Pulmonary artery endothelial cell (primary cell): ENCODE results near the gene DHRS9. TPM values are rescaled to one million over a fixed set of nuclear protein-coding genes. Genes with fewer than 3 reads are reported as not detected.
"Not testable (repeated sequence)": the region's sequence is repeated elsewhere in the genome, so short reads cannot be mapped to it uniquely, and the experiment has no call there.

ENCODE experiments used
- DNase-seq: peaks from one replicate; pipeline ENCODE4 v3.0.0-alpha.2; 2011; ENCODE audit warnings: low read depth, low spot score
- total RNA-seq: library from RNA; depleted of rRNA; stranded (reverse); fragments of >200 nt; gene quantifications from 2 replicates; pipeline ENCODE4 v1.2.3, GENCODE V29; 2014

The DHRS9 gene
- 0.40 and 1.2 TPM in 2 replicates for total RNA-seq

GRCh38 chr2:169069341-169069740 lies at the start of gene DHRS9:
TSS of gene DHRS9 (plus strand) at chr2:169069563. CDS start at chr2:169081582, 12,019 bp downstream.
- DNase-seq = no peak

DNA sequence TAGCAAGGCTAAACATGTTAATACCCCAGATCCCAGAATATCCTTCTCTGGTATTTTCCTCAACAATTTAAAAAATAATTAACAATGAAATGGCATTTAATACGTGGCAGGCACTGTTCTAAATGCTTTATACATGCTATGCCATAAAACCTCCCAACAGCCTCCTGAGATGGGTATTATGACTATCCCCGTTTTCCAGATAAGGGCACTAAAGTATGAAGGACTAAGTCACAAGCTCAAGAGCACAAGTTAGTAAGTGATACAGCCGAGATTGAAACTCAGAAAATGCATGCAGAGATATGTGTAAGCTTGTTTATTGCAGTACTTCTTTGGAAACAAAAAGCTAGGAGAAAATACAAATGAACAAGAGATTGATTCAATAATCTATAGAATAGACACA lies 46.2 kb upstream of the DHRS9 start:
- no peak for DNase-seq

DNA sequence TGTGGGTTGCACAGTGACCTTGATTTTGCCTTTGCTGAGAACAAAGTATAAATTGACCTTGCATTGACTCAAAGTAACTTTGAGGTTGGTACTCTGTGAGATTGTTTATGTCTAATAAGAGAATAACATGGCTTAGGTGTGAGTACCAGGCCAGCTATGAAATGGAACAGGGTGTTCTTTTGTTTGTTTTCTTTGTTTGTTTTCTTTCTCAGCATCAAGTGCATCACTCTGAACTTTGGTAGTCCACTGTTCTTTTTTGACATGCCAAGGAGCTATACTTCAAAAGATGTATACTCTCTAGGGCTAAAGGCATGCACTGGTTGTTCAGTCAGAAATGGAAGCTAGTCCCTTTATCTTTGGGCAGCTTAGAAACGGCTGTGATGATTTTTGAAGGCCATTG lies 43.3 kb upstream of the DHRS9 start:
- DNase-seq = no peak

DNA sequence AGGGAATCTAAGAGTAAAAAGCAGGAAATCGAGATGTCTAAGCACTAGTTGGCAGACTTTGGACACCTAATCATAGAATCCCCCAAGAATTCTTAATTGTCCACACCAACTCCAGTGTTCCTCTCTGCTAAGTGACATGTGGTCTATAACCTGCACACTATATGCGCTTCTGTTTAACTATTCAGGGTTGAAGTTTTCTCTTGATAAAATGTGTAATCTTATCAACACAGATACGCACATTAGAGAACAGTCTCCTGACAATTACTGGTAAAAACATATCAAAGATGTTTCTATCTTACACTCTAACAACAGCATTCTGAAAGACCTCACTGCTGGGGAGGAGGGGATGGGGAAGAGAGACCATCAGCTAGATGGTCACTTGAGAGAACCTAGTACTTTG lies 42.1 kb upstream of the DHRS9 start:
- DNase-seq = no peak

- DNase-seq = no peak
Observed at GRCh38 chr2:169029341-169029740, 40.0 kb upstream of the DHRS9 start.

DNA sequence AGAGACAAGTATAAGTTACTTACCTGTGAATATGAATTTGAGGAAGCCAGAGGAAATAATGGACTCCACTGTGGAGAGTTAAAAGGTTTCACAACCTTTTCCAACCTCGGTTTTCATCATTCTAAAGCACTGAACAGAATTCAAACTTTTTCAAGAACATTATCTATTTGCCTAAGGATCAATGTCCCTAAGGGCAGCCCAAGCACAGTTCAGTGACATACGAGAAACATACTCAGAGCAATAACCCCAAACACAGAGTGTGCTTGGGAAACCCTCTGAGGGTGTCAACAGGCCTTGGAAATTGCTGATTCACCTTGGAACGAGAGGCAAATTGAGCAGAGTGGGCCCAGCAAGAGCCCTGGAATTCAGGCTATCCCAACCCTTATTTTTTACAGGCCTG lies 38.2 kb upstream of the DHRS9 start, which contains the start of gene ABCB11:
ABCB11 (minus strand) TSS at position 123 of the 400 bp plus-strand sequence. CDS start 13,199 bp downstream, outside the sequence.
- DNase-seq = no peak

GRCh38 chr2:169034256-169034655 lies 35.1 kb upstream of the DHRS9 start:
- DNase-seq = no peak

DNA sequence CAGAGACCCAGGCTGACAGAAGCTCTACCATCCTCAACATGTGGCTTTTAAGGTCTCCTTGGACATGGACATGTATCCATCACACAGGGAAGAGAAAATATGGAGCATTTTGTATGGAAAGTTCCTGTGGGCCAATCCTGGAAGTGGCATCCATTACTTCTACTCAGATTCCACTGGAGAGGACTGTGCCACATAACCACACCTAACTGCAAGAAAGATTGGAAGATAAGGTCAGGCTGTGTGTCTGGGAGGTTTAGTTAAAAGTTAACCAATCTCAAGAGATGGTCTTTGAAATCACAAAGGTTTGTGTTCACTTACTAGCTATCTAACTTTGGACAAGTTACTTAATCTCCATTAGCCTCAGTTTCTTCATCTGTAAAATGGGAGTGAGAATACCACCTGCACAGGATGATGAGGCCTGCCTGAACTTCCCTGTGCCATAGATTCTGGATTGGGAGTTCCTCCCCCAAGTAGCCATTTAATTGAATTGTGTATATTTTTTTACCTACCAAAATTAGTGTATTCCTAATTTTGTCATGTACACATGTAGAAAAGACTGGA lies 34.3 kb upstream of the DHRS9 start:
- DNase-seq = no peak

GRCh38 chr2:169035887-169036286 lies 33.5 kb upstream of the DHRS9 start:
- DNase-seq = no peak

DNA sequence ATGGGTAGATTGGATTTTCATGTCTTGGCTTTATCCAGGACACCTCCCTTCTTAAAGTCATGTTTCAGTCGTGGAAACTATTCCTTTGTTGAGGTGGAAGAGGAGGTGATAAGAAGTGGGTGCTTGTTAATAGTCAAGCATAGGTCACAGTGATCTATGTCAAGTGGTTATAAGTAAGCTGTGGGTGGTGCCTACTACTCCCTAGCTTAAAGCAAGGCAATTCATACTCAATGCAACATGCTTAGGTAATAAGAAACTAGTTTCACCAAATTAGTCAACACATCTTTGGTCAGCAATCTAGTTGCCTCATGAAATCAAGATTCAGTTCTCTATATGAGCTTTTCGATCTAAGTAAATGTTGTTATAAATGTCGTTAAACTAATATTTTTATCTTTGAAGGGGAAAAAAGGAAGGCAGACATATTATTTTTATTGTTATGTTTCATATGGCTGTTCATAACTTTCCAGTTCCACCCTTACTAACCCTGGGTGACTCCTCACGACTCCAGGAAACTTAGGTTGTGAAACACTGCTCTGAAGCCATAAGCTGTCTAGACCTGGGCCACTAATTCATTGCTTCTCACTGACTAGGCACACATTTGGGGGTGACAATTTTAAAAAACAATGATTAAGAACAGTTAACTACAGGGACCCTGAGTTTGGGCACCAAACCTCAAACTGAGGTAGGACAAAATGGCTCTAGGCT lies 32.5 kb upstream of the DHRS9 start:
- no peak for DNase-seq

- DNase-seq = no peak
Observed at GRCh38 chr2:169038338-169038757, 31.0 kb upstream of the DHRS9 start.

- no peak for DNase-seq
Observed at GRCh38 chr2:169039702-169040101, 29.7 kb upstream of the DHRS9 start.

DNA sequence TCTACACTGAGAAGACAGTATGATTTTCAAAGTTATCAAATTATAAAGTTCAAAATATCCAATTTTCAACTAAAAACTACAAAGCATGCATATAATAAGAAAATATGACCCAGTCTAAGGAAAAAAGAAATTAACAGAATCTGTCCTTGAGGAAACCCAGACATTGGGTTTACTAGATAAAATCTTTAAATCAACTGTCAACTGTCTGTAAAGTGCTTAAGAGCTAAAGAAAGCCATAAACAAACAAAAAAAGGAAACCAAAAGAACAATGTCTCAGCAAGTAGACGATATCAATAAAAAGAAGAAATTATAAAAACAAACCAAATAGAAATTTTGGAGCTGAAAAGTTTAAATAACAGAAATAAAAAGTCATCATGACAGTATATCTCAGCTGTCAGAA lies 27.8 kb upstream of the DHRS9 start:
- no peak for DNase-seq

GRCh38 chr2:169042856-169043255 lies 26.5 kb upstream of the DHRS9 start:
- no peak for DNase-seq

DNA sequence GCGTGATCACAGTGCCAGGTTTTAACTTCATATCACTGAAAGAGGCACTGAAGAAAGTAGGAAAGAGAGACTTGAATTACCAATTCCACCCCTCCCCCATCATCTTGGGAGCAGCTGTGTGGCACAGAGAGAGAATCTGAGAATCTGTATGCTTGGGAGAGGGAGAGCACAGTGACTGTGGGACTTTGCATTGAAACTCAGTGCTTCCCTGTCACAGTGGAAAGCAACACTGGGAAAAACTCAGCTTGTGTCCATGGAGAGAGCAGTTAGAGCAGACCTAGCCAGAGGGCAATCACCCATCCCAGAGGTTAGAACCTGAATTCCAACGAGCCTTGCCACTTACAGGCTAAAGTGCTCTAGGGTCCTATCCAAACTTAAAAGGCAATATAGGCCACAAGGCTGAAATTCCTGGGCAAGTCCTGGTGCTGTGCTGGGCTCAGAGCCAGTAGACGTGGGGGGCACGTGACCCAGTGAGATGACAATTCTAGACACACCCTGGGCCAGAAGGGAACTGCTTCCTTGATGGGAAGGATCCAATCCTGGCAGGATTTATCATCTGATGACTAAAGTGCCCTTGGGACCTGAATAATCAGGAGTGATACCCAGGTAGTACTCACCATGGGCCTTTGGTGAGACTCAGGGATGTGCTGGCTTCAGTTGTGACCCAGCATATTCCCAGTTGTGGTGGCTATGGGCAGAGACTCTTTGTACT lies 22.8 kb upstream of the DHRS9 start:
- DNase-seq = no peak

- DNase-seq = no peak
Observed at GRCh38 chr2:169047256-169048250, 21.8 kb upstream of the DHRS9 start.

GRCh38 chr2:169049142-169049541 lies 20.2 kb upstream of the DHRS9 start:
- DNase-seq = no peak

DNA sequence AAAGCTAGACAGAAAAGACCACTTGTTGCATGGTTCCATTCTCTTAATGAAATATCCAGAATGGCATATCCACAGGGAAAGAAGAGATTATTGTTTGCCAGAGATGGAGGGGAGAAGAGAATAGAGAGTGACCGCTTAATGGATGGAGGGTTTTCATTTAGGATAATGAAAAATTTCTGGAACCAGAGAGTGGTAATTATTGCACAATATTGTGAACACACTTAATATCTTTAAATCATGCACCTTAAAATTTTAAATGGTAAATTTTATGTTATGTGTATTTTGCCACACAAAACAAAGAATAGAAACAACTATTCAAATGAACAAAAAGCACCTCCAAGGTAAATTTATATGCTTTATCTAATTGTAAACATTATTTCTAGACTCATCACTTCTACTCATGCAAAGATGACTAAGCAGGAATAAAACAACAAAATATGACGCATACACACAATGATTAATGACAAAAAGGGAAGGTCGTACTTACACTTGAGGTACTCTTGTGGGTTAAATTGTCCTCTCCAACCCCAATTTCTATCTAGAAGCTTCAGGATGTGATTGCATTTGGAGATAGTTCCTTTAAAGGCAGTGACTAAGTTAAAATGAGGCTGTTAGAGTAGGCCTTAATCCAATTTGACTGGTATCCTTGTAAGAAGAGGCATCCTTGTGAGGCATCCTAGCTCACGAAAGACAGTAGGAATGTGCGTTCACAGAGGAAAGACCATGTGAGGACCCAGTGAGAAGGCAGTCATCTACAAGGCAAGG lies 18.7 kb upstream of the DHRS9 start:
- no peak for DNase-seq

DNA sequence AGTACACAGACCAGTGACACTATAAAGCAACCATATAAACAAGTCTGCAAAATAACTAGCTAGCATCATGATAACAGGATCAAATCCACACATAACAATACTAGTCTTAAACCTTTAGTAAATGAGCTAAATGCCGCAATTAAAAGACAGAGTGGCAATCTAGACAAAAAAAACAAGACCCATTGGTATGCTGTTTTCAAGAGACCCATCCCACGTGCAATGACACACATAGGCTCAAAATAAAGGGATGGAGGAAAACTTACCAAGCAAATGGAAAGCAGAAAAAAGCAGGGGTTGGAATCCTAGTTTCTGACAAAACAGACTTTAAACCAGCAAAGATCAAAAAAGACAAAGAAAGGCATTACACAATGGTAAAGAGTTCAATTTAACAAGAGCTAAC lies 14.8 kb upstream of the DHRS9 start:
- DNase-seq = not testable (repeated sequence)

- not testable (repeated sequence) for DNase-seq
Observed at GRCh38 chr2:169064199-169064598, 5.2 kb upstream of the DHRS9 start.

DNA sequence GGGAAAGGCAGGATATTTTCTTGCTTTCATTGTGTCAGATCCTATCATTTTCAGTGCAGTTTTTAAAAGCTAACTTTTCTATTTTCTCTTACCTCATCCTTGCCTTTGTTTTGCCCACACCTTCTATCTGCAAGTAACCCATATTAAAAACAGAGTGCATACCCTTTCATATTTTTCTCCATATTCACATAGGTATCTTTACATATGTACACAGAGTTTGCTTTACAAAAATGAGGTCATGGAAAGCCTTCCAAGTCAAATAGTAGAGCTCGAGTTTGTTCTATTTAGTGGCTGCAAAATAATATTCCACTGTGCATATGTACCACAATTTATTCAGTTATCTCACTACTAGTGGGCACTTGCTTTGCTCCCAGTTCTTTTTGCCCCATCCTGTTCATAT lies 3.9 kb upstream of the DHRS9 start:
- no peak for DNase-seq
